H1 (cell line): ENCODE data around the gene CCNB1. TPM values are rescaled to one million over a fixed set of nuclear protein-coding genes. Genes with fewer than 3 reads are reported as not detected.

Experiments
- CTCF ChIA-PET: fragments of 300-600 bp; sonication (Branson Sonifier 250); formaldehyde crosslinking; loops from one replicate; lab custom pipeline; 2021; ENCODE audit not compliant: partially characterized antibody; lab: Charles Lee
- POLR2A ChIA-PET: fragments of 300-600 bp; sonication (Branson Sonifier 250); formaldehyde crosslinking; loops from one replicate; lab custom pipeline; 2021; ENCODE audit warnings: inconsistent platforms; ENCODE audit not compliant: partially characterized antibody; lab: Charles Lee
- DNase-seq, 2 experiments: peaks; one replicate each; pipeline versions ENCODE4 v3.0.0 to v3.0.0-alpha.2; 2010 to 2022; ENCODE audit warnings: low spot score in 2 of 2, low read depth in 1 of 2, mixed read lengths in 1 of 2
- FAIRE-seq: peaks from 2 replicates; lab custom pipeline; 2011; peaks lifted over from hg19 to GRCh38; lab: Jason Lieb, UNC
- H2AFZ ChIP-seq: 2 replicates; pipeline ENCODE4 v1.8.1; 2012; ENCODE audit warnings: low read length, inconsistent platforms
- H2AK5ac ChIP-seq: 2 replicates; pipeline ENCODE4 v1.6.1; 2013; ENCODE audit warnings: low read depth, low read length
- H2BK120ac ChIP-seq: replicated peaks from 2 replicates; pipeline ENCODE3; 2013; ENCODE audit warnings: low read depth, low read length, inconsistent platforms
- H2BK12ac ChIP-seq: 2 replicates; pipeline ENCODE4 v1.6.1; 2013; ENCODE audit warnings: low read depth, low read length
- H2BK15ac ChIP-seq: 2 replicates; pipeline ENCODE4 v1.6.1; 2013; ENCODE audit warnings: low read length
- H2BK20ac ChIP-seq: 2 replicates; pipeline ENCODE4 v1.6.1; 2013; ENCODE audit warnings: low read length
- H2BK5ac ChIP-seq: 2 replicates; pipeline ENCODE4 v1.6.1; 2013; ENCODE audit warnings: low read depth, low read length
- H3K14ac ChIP-seq: 2 replicates; pipeline ENCODE4 v1.6.1; 2013; ENCODE audit warnings: inconsistent platforms; ENCODE audit not compliant: insufficient read length
- H3K18ac ChIP-seq: 2 replicates; pipeline ENCODE4 v1.6.1; 2013; ENCODE audit warnings: low read length; ENCODE audit errors: extremely low read depth
- H3K23ac ChIP-seq: 2 replicates; pipeline ENCODE4 v1.6.1; 2013; ENCODE audit warnings: inconsistent platforms; ENCODE audit not compliant: insufficient read length
- H3K23me2 ChIP-seq: 2 replicates; pipeline ENCODE4 v1.6.1; 2013; ENCODE audit warnings: low read depth, low read length
- H3K27ac ChIP-seq: 2 replicates; pipeline ENCODE4 v1.6.1; 2011; ENCODE audit warnings: low read depth, low read length, inconsistent platforms
- H3K27me3 ChIP-seq, 4 experiments: replicated peaks in 1 of 4; 1 replicate in 1 of 4; 2 replicates in 3 of 4; pipeline versions ENCODE4 v1.6.1 to v1.8.1; 2011 to 2013; ENCODE audit warnings: low read length in 3 of 4, mild to moderate bottlenecking in 3 of 4, inconsistent platforms in 2 of 4, mixed read lengths in 2 of 4, moderate library complexity in 1 of 4; ENCODE audit not compliant: control insufficient read depth in 3 of 4, insufficient read depth in 3 of 4; ENCODE audit errors: extremely low read depth in 1 of 4
- H3K36me3 ChIP-seq, 4 experiments: 2 replicates each; pipeline versions ENCODE4 v1.6.1 to v1.8.1; 2011 to 2013; ENCODE audit warnings: mild to moderate bottlenecking in 4 of 4, low read length in 3 of 4, moderate library complexity in 2 of 4, control low read depth in 1 of 4, inconsistent platforms in 1 of 4; ENCODE audit not compliant: insufficient read depth in 4 of 4, control insufficient read depth in 2 of 4
- H3K4ac ChIP-seq: replicated peaks from 2 replicates; pipeline ENCODE3; 2013; ENCODE audit warnings: low read length, low read depth, mixed read lengths, inconsistent platforms; ENCODE audit not compliant: insufficient read length
- H3K4me1 ChIP-seq, 4 experiments: replicated peaks in 1 of 4; 1 replicate in 1 of 4; 2 replicates in 3 of 4; pipeline versions ENCODE4 v1.6.1 to v1.8.1; 2011 to 2013; ENCODE audit warnings: low read length in 3 of 4, inconsistent platforms in 2 of 4, mixed read lengths in 1 of 4; ENCODE audit not compliant: insufficient read depth in 4 of 4, control insufficient read depth in 3 of 4
- H3K4me2 ChIP-seq, 2 experiments: 2 replicates each; pipeline versions ENCODE4 v1.6.1 to v1.8.1; 2011 to 2013; ENCODE audit warnings: low read depth in 2 of 2, low read length in 2 of 2, control low read depth in 1 of 2, inconsistent platforms in 1 of 2, mild to moderate bottlenecking in 1 of 2; ENCODE audit not compliant: insufficient read depth in 1 of 2
- H3K4me3 ChIP-seq, 4 experiments: fragments of 200-600, 300-600 bp in 1 of 4; sonication (generic), shearing (Covaris generic), sonication (Bioruptor Twin) in 1 of 4; 2 replicates each; pipeline versions ENCODE4 v1.5.1 to v1.8.1; 2011 to 2016; ENCODE audit warnings: low read length in 4 of 4, low read depth in 3 of 4, control low read depth in 2 of 4, inconsistent platforms in 2 of 4, mild to moderate bottlenecking in 2 of 4, mixed read lengths in 1 of 4, moderate library complexity in 1 of 4; ENCODE audit not compliant: insufficient read depth in 2 of 4; ENCODE audit errors: extremely low read depth in 1 of 4
- H3K56ac ChIP-seq: replicated peaks from 2 replicates; pipeline ENCODE3; 2013; ENCODE audit warnings: low read depth, mild to moderate bottlenecking, mixed read lengths, low read length, inconsistent platforms; ENCODE audit not compliant: insufficient read length
- H3K79me1 ChIP-seq: 2 replicates; pipeline ENCODE4 v1.6.1; 2013; ENCODE audit warnings: low read depth, low read length, control low read depth
- H3K79me2 ChIP-seq, 2 experiments: 2 replicates each; pipeline versions ENCODE4 v1.6.1 to v1.8.1; 2012 to 2013; ENCODE audit warnings: low read length in 2 of 2, mild to moderate bottlenecking in 2 of 2, inconsistent platforms in 1 of 2; ENCODE audit not compliant: insufficient read depth in 2 of 2, control insufficient read depth in 1 of 2
- H3K9ac ChIP-seq, 4 experiments: replicated peaks in 1 of 4; 1 replicate in 1 of 4; 2 replicates in 3 of 4; pipeline versions ENCODE4 v1.6.1 to v1.8.1; 2011 to 2013; ENCODE audit warnings: low read depth in 3 of 4, low read length in 3 of 4, control low read depth in 2 of 4, mild to moderate bottlenecking in 2 of 4, moderate library complexity in 2 of 4, inconsistent platforms in 1 of 4; ENCODE audit errors: extremely low read depth in 1 of 4
- H3K9me3 ChIP-seq, 2 experiments: 2 replicates each; pipeline versions ENCODE4 v1.6.1 to v1.8.1; 2012 to 2013; ENCODE audit warnings: mild to moderate bottlenecking in 2 of 2, moderate library complexity in 2 of 2, control low read depth in 1 of 2, inconsistent platforms in 1 of 2, low read depth in 1 of 2, low read length in 1 of 2, mixed read lengths in 1 of 2; ENCODE audit not compliant: insufficient read depth in 2 of 2
- H4K20me1 ChIP-seq, 2 experiments: replicated peaks in 1 of 2; 2 replicates each; pipeline versions ENCODE3 to v1.8.1; 2011 to 2013; ENCODE audit warnings: inconsistent platforms in 2 of 2, low read length in 2 of 2, mild to moderate bottlenecking in 1 of 2; ENCODE audit not compliant: insufficient read depth in 2 of 2, control insufficient read depth in 1 of 2
- H4K5ac ChIP-seq: 2 replicates; pipeline ENCODE4 v1.6.1; 2013; ENCODE audit warnings: low read length, low read depth, mixed read lengths, inconsistent platforms; ENCODE audit not compliant: insufficient read length
- H4K8ac ChIP-seq: 2 replicates; pipeline ENCODE4 v1.8.0; 2013; ENCODE audit warnings: mild to moderate bottlenecking, moderate library complexity, low read length, inconsistent platforms; ENCODE audit not compliant: insufficient read depth; ENCODE audit errors: extremely low read depth
- H4K91ac ChIP-seq: replicated peaks from 2 replicates; pipeline ENCODE3; 2013; ENCODE audit warnings: low read length, mixed read lengths, inconsistent platforms; ENCODE audit not compliant: insufficient read length
- CEBPB ChIP-seq: IDR thresholded peaks from 2 replicates; pipeline ENCODE4 v1.6.1; 2012; ENCODE audit warnings: low read depth, low read length
- CHD1 ChIP-seq: IDR thresholded peaks from 2 replicates; pipeline ENCODE4 v1.6.1; 2012; ENCODE audit warnings: low read depth, low read length, improper control_type of control experiment
- EP300 ChIP-seq, 2 experiments: IDR thresholded peaks; 1 replicate in 1 of 2; 2 replicates in 1 of 2; pipeline ENCODE4 v1.6.1; 2011 to 2012; ENCODE audit warnings: low read depth in 2 of 2, low read length in 2 of 2, mild to moderate bottlenecking in 2 of 2, borderline replicate concordance in 1 of 2, inconsistent platforms in 1 of 2, moderate library complexity in 1 of 2
- HDAC2 ChIP-seq, 2 experiments: fragments of 300-600 bp in 1 of 2; sonication (generic) in 1 of 2; IDR thresholded peaks; 2 replicates each; pipeline ENCODE4 v1.6.1; 2011 to 2012; ENCODE audit warnings: low read depth in 2 of 2, low read length in 2 of 2, mild to moderate bottlenecking in 2 of 2, moderate library complexity in 2 of 2, borderline replicate concordance in 1 of 2, inconsistent platforms in 1 of 2
- MAFK ChIP-seq: IDR thresholded peaks from 2 replicates; pipeline ENCODE4 v1.6.1; 2012; ENCODE audit warnings: low read depth, mild to moderate bottlenecking, improper control_type of control experiment, low read length
- PHF8 ChIP-seq: fragments of 200-600 bp; sonication (generic); conservative IDR thresholded peaks from 2 replicates; pipeline ENCODE4 v1.7.1; 2012; ENCODE audit warnings: low read depth, mild to moderate bottlenecking, inconsistent platforms, low read length, moderate library complexity
- RAD21 ChIP-seq, 2 experiments: IDR thresholded peaks in 1 of 2; conservative IDR thresholded peaks in 1 of 2; 2 replicates each; pipeline ENCODE4 v1.6.1; 2011; ENCODE audit warnings: low read depth in 2 of 2, low read length in 2 of 2, improper control_type of control experiment in 1 of 2, inconsistent platforms in 1 of 2, mild to moderate bottlenecking in 1 of 2, moderate library complexity in 1 of 2
- SP2 ChIP-seq: IDR thresholded peaks from 2 replicates; pipeline ENCODE4 v1.6.1; 2012; ENCODE audit warnings: mild to moderate bottlenecking, low read length, inconsistent platforms
- TAF1 ChIP-seq: IDR thresholded peaks from 2 replicates; pipeline ENCODE4 v1.6.1; 2011; ENCODE audit warnings: mild to moderate bottlenecking, low read depth, low read length
- TEAD4 ChIP-seq: IDR thresholded peaks from 2 replicates; pipeline ENCODE4 v1.6.1; 2012; ENCODE audit warnings: low read depth, low read length, inconsistent platforms, mixed read lengths
- WGBS, 2 experiments: shearing (Covaris generic) in 1 of 2; methylation state at CpG; one replicate each; pipeline versions ENCODE4 v1.1.6 to v1.1.7; 2013 to 2015; ENCODE audit warnings: low lambda C conversion rate in 2 of 2, mixed read lengths in 2 of 2, inconsistent platforms in 1 of 2, low coverage in 1 of 2, missing lambda C conversion rate in 1 of 2; ENCODE audit not compliant: insufficient replicate concordance in 2 of 2, insufficient coverage in 1 of 2, insufficient read length in 1 of 2; ENCODE audit errors: extremely low coverage in 1 of 2, missing lambda C conversion rate in 1 of 2; 5-methylcytosine and 5-hydroxymethylcytosine counted together
- polyA plus RNA-seq, 7 experiments: library from polyadenylated mRNA; depleted of rRNA in 3 of 7; stranded (reverse) in 5 of 7; unstranded in 2 of 7; fragments of >200 nt in 5 of 7; fragments of 200-250 nt in 2 of 7; gene quantifications; 1 replicate in 5 of 7; 2 replicates in 1 of 7; 4 replicates in 1 of 7; pipeline versions ENCODE4 v1.2.1 to v1.2.3, GENCODE V29; 2011 to 2013; ENCODE audit warnings: missing spikeins in 2 of 7, mixed read lengths in 2 of 7
- total RNA-seq: library from RNA; stranded (reverse); fragmentation: NEBNext Ultra II Directional; extraction: Animal tissue kit (Norgen Biotek cat#: 25700); gene quantifications from 2 replicates; pipeline ENCODE4 v1.2.1, GENCODE V29; 2021
- TF ChIP-seq, protein P1 (sequence below): IDR thresholded peaks from 2 replicates; pipeline ENCODE4 v1.6.1; 2011; ENCODE audit warnings: low read depth, mild to moderate bottlenecking, low read length; ENCODE audit not compliant: insufficient read depth
- TF ChIP-seq, protein P2 (sequence below): IDR thresholded peaks from 2 replicates; pipeline ENCODE4 v1.6.1; 2011; ENCODE audit warnings: low read length, improper control_type of control experiment

CCNB1 gene
- total and polyA plus RNA-seq, 2 of the 8 experiments (the other 6 are each of a cell fraction or from before 2014, with no cell fraction given) = 122 to 338 TPM

DNA sequence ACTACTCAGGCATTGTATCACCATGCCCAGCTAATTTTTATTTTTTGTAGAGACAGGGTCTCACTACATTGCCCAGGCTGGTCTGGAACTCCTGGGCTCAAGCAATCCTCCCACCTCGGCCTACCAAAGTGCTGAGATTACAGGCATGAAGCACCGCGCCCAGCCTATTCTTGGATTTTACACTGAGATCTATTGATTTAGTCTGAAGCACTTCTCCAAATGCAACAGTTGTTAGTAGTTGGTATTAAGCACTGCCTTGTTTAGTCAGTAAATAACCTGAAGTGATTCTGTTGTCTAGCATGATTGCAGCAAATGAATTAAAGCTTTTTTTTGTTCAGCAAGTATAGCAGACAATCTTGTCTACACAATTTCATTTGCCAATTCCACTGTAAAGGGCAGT is 8.9 kb upstream of the CCNB1 start:
- Histone ChIP-seq H3K36me3 (no peaks in the 10 kb centered on the region), H3K4ac (no peak overlapping the region), H3K9ac (no peak overlapping the region), H2AFZ (no peak overlapping the region), H3K79me2 (no peaks in the 10 kb centered on the region), H3K4me1 (no peaks in the 10 kb centered on the region), H2BK5ac (no peak overlapping the region), H4K5ac (no peak overlapping the region), H3K27me3 (no peaks in the 10 kb centered on the region), H4K8ac (no peak overlapping the region), H3K18ac (no peak overlapping the region), H3K23me2 (no peaks in the 10 kb centered on the region), H2AK5ac (no peak overlapping the region), H3K27ac (no peak overlapping the region), H2BK15ac (no peak overlapping the region), H3K79me1 (no peaks in the 10 kb centered on the region), H2BK120ac (no peak overlapping the region), H4K91ac (no peak overlapping the region), H3K4me2 (no peak overlapping the region), H3K23ac (no peak overlapping the region), H3K14ac (no peak overlapping the region), H2BK20ac (no peak overlapping the region), H3K56ac (no peak overlapping the region), H3K9me3 (no peaks in the 10 kb centered on the region), H3K4me3 (no peak overlapping the region), H2BK12ac (no peak overlapping the region), H4K20me1 (no peaks in the 10 kb centered on the region)
- WGBS, 2 experiments = 78% methylated on average over 3 of the region's 3 CpGs; no CpG with 5 or more reads in 1 of the 2 experiments
- POLR2A ChIA-PET = interaction anchor here (1.0 to 1.5 kb wide), 2 partner anchors 32 to 35 kb away, joined by 3 to 4 read pairs; partner anchors contain the start of gene CENPH
- CTCF ChIA-PET = no interaction called here
- FAIRE-seq (no peak), DNase-seq (no peak)
- no peak for TF ChIP-seq EP300 (IDR thresholded peaks at IDR 0.05; ENCODE audit: borderline replicate concordance in 1 of 2, low read depth in 2 of 2, low read length in 2 of 2)
- no peak for TF ChIP-seq TAF1
- TF ChIP-seq RAD21 (IDR thresholded peaks at IDR 0.05 in 1 of 2, conservative IDR thresholded peaks at IDR 0.05 in 1 of 2; ENCODE audit: low read depth in 2 of 2, low read length in 2 of 2) = no peak
- TF ChIP-seq HDAC2 (IDR thresholded peaks at IDR 0.05; ENCODE audit: borderline replicate concordance in 1 of 2, low read depth in 2 of 2, low read length in 2 of 2) = no peak
- TF ChIP-seq CEBPB = no peak
- TF ChIP-seq PHF8 = no peak
- no peak for TF ChIP-seq TEAD4
- TF ChIP-seq SP2 = no peak
- TF ChIP-seq, protein P1, sequence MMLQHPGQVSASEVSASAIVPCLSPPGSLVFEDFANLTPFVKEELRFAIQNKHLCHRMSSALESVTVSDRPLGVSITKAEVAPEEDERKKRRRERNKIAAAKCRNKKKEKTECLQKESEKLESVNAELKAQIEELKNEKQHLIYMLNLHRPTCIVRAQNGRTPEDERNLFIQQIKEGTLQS = no peak
- TF ChIP-seq CHD1 = no peak
- no peak for TF ChIP-seq MAFK
- TF ChIP-seq, protein P2, sequence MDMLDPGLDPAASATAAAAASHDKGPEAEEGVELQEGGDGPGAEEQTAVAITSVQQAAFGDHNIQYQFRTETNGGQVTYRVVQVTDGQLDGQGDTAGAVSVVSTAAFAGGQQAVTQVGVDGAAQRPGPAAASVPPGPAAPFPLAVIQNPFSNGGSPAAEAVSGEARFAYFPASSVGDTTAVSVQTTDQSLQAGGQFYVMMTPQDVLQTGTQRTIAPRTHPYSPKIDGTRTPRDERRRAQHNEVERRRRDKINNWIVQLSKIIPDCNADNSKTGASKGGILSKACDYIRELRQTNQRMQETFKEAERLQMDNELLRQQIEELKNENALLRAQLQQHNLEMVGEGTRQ = no peak
